HepG2 (cell line): ENCODE results near the gene GRK5. TPM values are rescaled to one million over a fixed set of nuclear protein-coding genes. Genes with fewer than 3 reads are reported as not detected.
"Not testable (repeated sequence)": the region's sequence is repeated elsewhere in the genome, so short reads cannot be mapped to it uniquely, and the experiment has no call there.

Experiments
- ATAC-seq: fragments of 200-7000 bp; cut with Tn5 transposase; 3 replicates; pipeline ENCODE4 v1.9.1; 2020; ENCODE audit warnings: mild to moderate bottlenecking, moderate library complexity
- BruUV-seq: library from RNA; stranded (reverse); fragments of 400-500 nt; replicated peaks from 2 replicates; lab custom pipeline; 2021; lab: Mats Ljungman, UMichigan
- CTCF ChIA-PET: fragments of 300-600 bp; formaldehyde crosslinking; extraction: SDS; loops from one replicate; lab custom pipeline; 2021; ENCODE audit warnings: low total read pairs, inconsistent platforms, low intra/inter-chr PET ratio; lab: Yijun Ruan, JAX
- POLR2A ChIA-PET: fragments of 350-600 bp; sonication (Branson Sonifier 250); formaldehyde crosslinking; loops from one replicate; lab custom pipeline; 2020; ENCODE audit warnings: antibody characterized with exemption, inconsistent platforms; lab: Yijun Ruan, JAX
- DNase-seq: peaks from one replicate; pipeline ENCODE4 v3.0.0-alpha.2; 2015; ENCODE audit warnings: low spot score
- FAIRE-seq: peaks from 3 replicates; lab custom pipeline; 2011; peaks lifted over from hg19 to GRCh38; lab: Jason Lieb, UNC
- H2AFZ ChIP-seq: one replicate; pipeline ENCODE4 v1.6.1; 2011; ENCODE audit warnings: low read length, inconsistent platforms
- H3K27ac ChIP-seq: fragments of 300-600 bp; 3 replicates; pipeline ENCODE4 v1.8.0; 2011; ENCODE audit warnings: mixed run types, mild to moderate bottlenecking, mixed read lengths, low read length, inconsistent platforms; ENCODE audit not compliant: insufficient read depth; ENCODE audit errors: extremely low read length
- H3K27me3 ChIP-seq, 2 experiments: fragments of 200-600 bp in 1 of 2; 2 replicates in 1 of 2; 3 replicates in 1 of 2; pipeline versions ENCODE4 v1.6.0 to v1.8.0; 2011; ENCODE audit warnings: low read length in 2 of 2, mild to moderate bottlenecking in 2 of 2, moderate library complexity in 2 of 2, inconsistent platforms in 1 of 2; ENCODE audit not compliant: insufficient read depth in 2 of 2, control insufficient read depth in 1 of 2
- H3K36me3 ChIP-seq, 2 experiments: fragments of 200-600 bp in 1 of 2; replicated peaks in 1 of 2; 2 replicates in 1 of 2; 3 replicates in 1 of 2; pipeline versions ENCODE4 v1.5.1 to v1.8.0; 2011; ENCODE audit warnings: low read length in 2 of 2, inconsistent platforms in 1 of 2; ENCODE audit not compliant: insufficient read depth in 2 of 2, control insufficient read depth in 1 of 2
- H3K4me1 ChIP-seq: 2 replicates; pipeline ENCODE4 v1.5.1; 2012; ENCODE audit warnings: low read length, inconsistent platforms; ENCODE audit not compliant: insufficient read depth
- H3K4me2 ChIP-seq: 2 replicates; pipeline ENCODE4 v1.6.0; 2011; ENCODE audit warnings: low read depth, low read length, inconsistent platforms
- H3K4me3 ChIP-seq, 3 experiments: fragments of 200-600 bp in 1 of 3; sonication (generic), shearing (Covaris generic) in 1 of 3; replicated peaks in 1 of 3; 2 replicates each; pipeline ENCODE4 v1.5.1; 2011 to 2016; ENCODE audit warnings: low read length in 3 of 3, inconsistent platforms in 2 of 3, low read depth in 2 of 3, mild to moderate bottlenecking in 2 of 3, control low read depth in 1 of 3, mixed read lengths in 1 of 3; ENCODE audit not compliant: insufficient read depth in 1 of 3
- H3K79me2 ChIP-seq: one replicate; pipeline ENCODE4 v1.6.1; 2011; ENCODE audit warnings: low read length, inconsistent platforms; ENCODE audit not compliant: insufficient read depth
- H3K9ac ChIP-seq: 2 replicates; pipeline ENCODE4 v1.6.0; 2011; ENCODE audit warnings: mild to moderate bottlenecking, low read depth, low read length, inconsistent platforms; ENCODE audit not compliant: insufficient read depth
- H3K9me3 ChIP-seq: 2 replicates; pipeline ENCODE4 v1.5.1; 2012; ENCODE audit warnings: mild to moderate bottlenecking, low read length
- H4K20me1 ChIP-seq: 2 replicates; pipeline ENCODE4 v1.6.0; 2011; ENCODE audit warnings: inconsistent platforms, mild to moderate bottlenecking, low read length, moderate library complexity; ENCODE audit not compliant: insufficient read depth
- CTCF ChIP-seq: sonication (generic); formaldehyde crosslinking; IDR thresholded peaks from 2 replicates; pipeline ENCODE4 v1.5.0; 2020; ENCODE audit warnings: mild to moderate bottlenecking, missing genetic modification reagents, moderate library complexity
- FIP1L1 ChIP-seq: fragments of 200-400 bp; formaldehyde crosslinking; IDR thresholded peaks from 2 replicates; pipeline ENCODE4 v1.6.1; 2018; ENCODE audit warnings: low read depth, mild to moderate bottlenecking, low read length, moderate library complexity, borderline replicate concordance; ENCODE audit not compliant: insufficient read depth
- FOXC1 ChIP-seq: sonication (generic); formaldehyde crosslinking; IDR thresholded peaks from 2 replicates; pipeline ENCODE4 v1.8.0; 2022; ENCODE audit warnings: mild to moderate bottlenecking, missing genetic modification reagents, borderline replicate concordance
- GLI4 ChIP-seq: sonication (generic); formaldehyde crosslinking; IDR thresholded peaks from 2 replicates; pipeline ENCODE4 v1.5.1; 2020; ENCODE audit warnings: missing genetic modification reagents, mild to moderate bottlenecking, moderate library complexity, borderline replicate concordance
- GTF3A ChIP-seq: sonication (generic); formaldehyde crosslinking; conservative IDR thresholded peaks from 2 replicates; pipeline ENCODE4 v1.4.0; 2020; ENCODE audit warnings: mild to moderate bottlenecking, missing genetic modification reagents
- NBN ChIP-seq: fragments of 450-650 bp; conservative IDR thresholded peaks from 2 replicates; pipeline ENCODE4 v1.6.1; 2017
- NCOA5 ChIP-seq: sonication (generic); formaldehyde crosslinking; IDR thresholded peaks from 2 replicates; pipeline ENCODE4 v1.4.0; 2020; ENCODE audit warnings: missing genetic modification reagents
- ZBTB38 ChIP-seq: sonication (generic); formaldehyde crosslinking; IDR thresholded peaks from 2 replicates; pipeline ENCODE4 v1.5.1; 2020; ENCODE audit warnings: mild to moderate bottlenecking, missing genetic modification reagents
- ZBTB8A ChIP-seq: sonication (generic); formaldehyde crosslinking; IDR thresholded peaks from 2 replicates; pipeline ENCODE4 v1.4.0; 2020; ENCODE audit warnings: mild to moderate bottlenecking, low read depth, missing genetic modification reagents, borderline replicate concordance
- ZNF260 ChIP-seq: sonication (generic); formaldehyde crosslinking; IDR thresholded peaks from 2 replicates; pipeline ENCODE4 v1.4.0; 2020; ENCODE audit warnings: missing genetic modification reagents, low read depth, mild to moderate bottlenecking, borderline replicate concordance
- ZNF761 ChIP-seq: sonication (generic); formaldehyde crosslinking; conservative IDR thresholded peaks from 2 replicates; pipeline ENCODE4 v1.4.0; 2020; ENCODE audit warnings: mild to moderate bottlenecking, missing genetic modification reagents
- WGBS: methylation state at CpG from one replicate; pipeline ENCODE4 v1.1.6; 2017; ENCODE audit warnings: low lambda C conversion rate; 5-methylcytosine and 5-hydroxymethylcytosine counted together
- in situ Hi-C: cut with HindIII; loops from 2 replicates; pipeline ENCODE4 v1.10.0; 2017; ENCODE audit warnings: low pct_unique_long_range_greater_than_20kb; ENCODE audit not compliant: extremely low pct_ligation_motif_present
- intact Hi-C: fragments of 100-400 bp; cut with micrococcal nuclease; formaldehyde crosslinking; loops from one replicate; pipeline ENCODE4 v1.10.0; 2022; ENCODE audit not compliant: unreplicated experiment
- polyA plus RNA-seq, 8 experiments: library from polyadenylated mRNA; depleted of rRNA in 3 of 8; stranded (reverse) in 7 of 8; unstranded in 1 of 8; fragments of >200 nt; fragmentation: Illumina TruSeq in 4 of 8; extraction: Trizol in 4 of 8; gene quantifications; 2 replicates each; pipeline versions ENCODE4 v1.2.1 to v1.2.3, GENCODE V29; 2011 to 2016; ENCODE audit warnings: low read depth in 4 of 8, missing spikeins in 1 of 8, mixed read lengths in 1 of 8; ENCODE audit not compliant: insufficient read depth in 1 of 8
- total RNA-seq, 5 experiments: library from RNA; depleted of rRNA; stranded (reverse); fragments of >200 nt; fragmentation: Illumina TruSeq; extraction: Trizol; gene quantifications; 2 replicates each; pipeline ENCODE4 v1.2.3, GENCODE V29; 2016; ENCODE audit warnings: low read depth in 1 of 5
- TF ChIP-seq, protein P1 (sequence below): sonication (generic); formaldehyde crosslinking; conservative IDR thresholded peaks from 2 replicates; pipeline ENCODE4 v1.4.0; 2020; ENCODE audit warnings: missing genetic modification reagents
- TF ChIP-seq, protein P2 (sequence below): sonication (generic); formaldehyde crosslinking; IDR thresholded peaks from 2 replicates; pipeline ENCODE4 v1.5.0; 2020; ENCODE audit warnings: missing genetic modification reagents

The GRK5 gene
- total and polyA plus RNA-seq, 2 of the 13 experiments (the other 11 are each of a cell fraction or from before 2014, with no cell fraction given) = 10.4 to 12.6 TPM

GRCh38 chr10:119239630-119240029 lies 32.3 kb downstream of the GRK5 start:
- peaks cover 79% of the 10 kb centered on the region for H3K4me1 ChIP-seq
- intact Hi-C loops, H3K27ac ChIP-seq, H2AFZ ChIP-seq, H3K9ac ChIP-seq, H3K36me3 ChIP-seq, H3K4me2 ChIP-seq, H3K27me3 ChIP-seq, in situ Hi-C loops, H3K9me3 ChIP-seq, ATAC-seq, BruUV-seq, FAIRE-seq, H3K79me2 ChIP-seq, H3K4me3 ChIP-seq, H4K20me1 ChIP-seq, DNase-seq, CTCF ChIA-PET: not testable (repeated sequence)
- 94% methylated on average over 4 of the region's 4 CpGs for WGBS
- POLR2A ChIA-PET = interaction anchor here (0.7 to 2.7 kb wide), 3 partner anchors 14 to 30 kb away, joined by 3 to 8 read pairs (median 3); no protein-coding TSS in a partner anchor

DNA sequence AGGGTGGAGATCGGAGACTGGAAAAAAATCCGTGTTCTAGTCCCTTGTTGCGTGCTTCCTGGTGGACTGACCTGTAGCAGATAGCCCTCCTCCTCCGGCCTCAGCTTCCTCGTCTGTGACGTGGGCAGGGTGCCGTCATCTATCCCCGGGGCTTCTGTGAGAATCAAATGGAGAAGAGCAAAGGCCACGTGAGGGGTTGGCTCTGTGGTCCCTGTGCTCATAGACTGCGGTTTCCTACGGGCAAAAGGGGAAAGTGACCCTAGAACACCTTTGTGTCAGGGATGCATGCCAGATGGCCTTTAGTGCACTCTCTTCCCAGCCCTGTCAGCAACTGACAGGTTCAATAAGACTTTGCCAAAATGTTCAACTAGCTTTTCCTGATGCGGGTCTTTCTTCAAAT lies 33.7 kb downstream of the GRK5 start:
- Histone ChIP-seq H3K36me3 (no peaks in the 10 kb centered on the region), H3K27ac (no peak overlapping the region), H3K27me3 (no peaks in the 10 kb centered on the region), H2AFZ (no peak overlapping the region), H4K20me1 (no peaks in the 10 kb centered on the region), H3K4me3 (no peak overlapping the region), H3K79me2 (peaks cover 8% of the 10 kb centered on the region), H3K4me2 (no peak overlapping the region; the same call in 1 of the 2 replicates), H3K4me1 (peaks cover 66% of the 10 kb centered on the region), H3K9me3 (no peaks in the 10 kb centered on the region), H3K9ac (no peak overlapping the region)
- in situ Hi-C loops = no loop called here
- no peak for DNase-seq
- ChIA-PET POLR2A (interaction anchor here (1.0 to 1.7 kb wide), 4 partner anchors 9 to 34 kb away, joined by 3 to 8 read pairs (median 5); no protein-coding TSS in a partner anchor), CTCF (no interaction called here)
- ATAC-seq = no peak
- intact Hi-C loops = no loop called here
- 75% methylated on average over 10 of the region's 12 CpGs for WGBS
- BruUV-seq = no TSS peak
- no peak for FAIRE-seq
- no peak for TF ChIP-seq NCOA5 (CRISPR knock-in tag)
- no peak for TF ChIP-seq FIP1L1
- no peak for TF ChIP-seq ZBTB8A (CRISPR knock-in tag)
- TF ChIP-seq FOXC1 (CRISPR knock-in tag) = no peak
- TF ChIP-seq, protein P1, sequence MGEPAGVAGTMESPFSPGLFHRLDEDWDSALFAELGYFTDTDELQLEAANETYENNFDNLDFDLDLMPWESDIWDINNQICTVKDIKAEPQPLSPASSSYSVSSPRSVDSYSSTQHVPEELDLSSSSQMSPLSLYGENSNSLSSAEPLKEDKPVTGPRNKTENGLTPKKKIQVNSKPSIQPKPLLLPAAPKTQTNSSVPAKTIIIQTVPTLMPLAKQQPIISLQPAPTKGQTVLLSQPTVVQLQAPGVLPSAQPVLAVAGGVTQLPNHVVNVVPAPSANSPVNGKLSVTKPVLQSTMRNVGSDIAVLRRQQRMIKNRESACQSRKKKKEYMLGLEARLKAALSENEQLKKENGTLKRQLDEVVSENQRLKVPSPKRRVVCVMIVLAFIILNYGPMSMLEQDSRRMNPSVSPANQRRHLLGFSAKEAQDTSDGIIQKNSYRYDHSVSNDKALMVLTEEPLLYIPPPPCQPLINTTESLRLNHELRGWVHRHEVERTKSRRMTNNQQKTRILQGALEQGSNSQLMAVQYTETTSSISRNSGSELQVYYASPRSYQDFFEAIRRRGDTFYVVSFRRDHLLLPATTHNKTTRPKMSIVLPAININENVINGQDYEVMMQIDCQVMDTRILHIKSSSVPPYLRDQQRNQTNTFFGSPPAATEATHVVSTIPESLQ (CRISPR knock-in tag) = no peak
- no peak for TF ChIP-seq ZNF761 (CRISPR knock-in tag)
- TF ChIP-seq GTF3A = no peak
- TF ChIP-seq GLI4 (CRISPR knock-in tag) = no peak
- TF ChIP-seq NBN = no peak
- TF ChIP-seq, protein P2, sequence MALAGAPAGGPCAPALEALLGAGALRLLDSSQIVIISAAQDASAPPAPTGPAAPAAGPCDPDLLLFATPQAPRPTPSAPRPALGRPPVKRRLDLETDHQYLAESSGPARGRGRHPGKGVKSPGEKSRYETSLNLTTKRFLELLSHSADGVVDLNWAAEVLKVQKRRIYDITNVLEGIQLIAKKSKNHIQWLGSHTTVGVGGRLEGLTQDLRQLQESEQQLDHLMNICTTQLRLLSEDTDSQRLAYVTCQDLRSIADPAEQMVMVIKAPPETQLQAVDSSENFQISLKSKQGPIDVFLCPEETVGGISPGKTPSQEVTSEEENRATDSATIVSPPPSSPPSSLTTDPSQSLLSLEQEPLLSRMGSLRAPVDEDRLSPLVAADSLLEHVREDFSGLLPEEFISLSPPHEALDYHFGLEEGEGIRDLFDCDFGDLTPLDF (CRISPR knock-in tag) = no peak
- no peak for TF ChIP-seq ZNF260
- TF ChIP-seq CTCF (CRISPR knock-in tag) = no peak
- TF ChIP-seq ZBTB38 = no peak
